ENCODE results near the gene AVPR1A.
"Not testable (repeated sequence)": the region's sequence is repeated elsewhere in the genome, so short reads cannot be mapped to it uniquely, and the experiment has no call there.

AVPR1A gene

DNA sequence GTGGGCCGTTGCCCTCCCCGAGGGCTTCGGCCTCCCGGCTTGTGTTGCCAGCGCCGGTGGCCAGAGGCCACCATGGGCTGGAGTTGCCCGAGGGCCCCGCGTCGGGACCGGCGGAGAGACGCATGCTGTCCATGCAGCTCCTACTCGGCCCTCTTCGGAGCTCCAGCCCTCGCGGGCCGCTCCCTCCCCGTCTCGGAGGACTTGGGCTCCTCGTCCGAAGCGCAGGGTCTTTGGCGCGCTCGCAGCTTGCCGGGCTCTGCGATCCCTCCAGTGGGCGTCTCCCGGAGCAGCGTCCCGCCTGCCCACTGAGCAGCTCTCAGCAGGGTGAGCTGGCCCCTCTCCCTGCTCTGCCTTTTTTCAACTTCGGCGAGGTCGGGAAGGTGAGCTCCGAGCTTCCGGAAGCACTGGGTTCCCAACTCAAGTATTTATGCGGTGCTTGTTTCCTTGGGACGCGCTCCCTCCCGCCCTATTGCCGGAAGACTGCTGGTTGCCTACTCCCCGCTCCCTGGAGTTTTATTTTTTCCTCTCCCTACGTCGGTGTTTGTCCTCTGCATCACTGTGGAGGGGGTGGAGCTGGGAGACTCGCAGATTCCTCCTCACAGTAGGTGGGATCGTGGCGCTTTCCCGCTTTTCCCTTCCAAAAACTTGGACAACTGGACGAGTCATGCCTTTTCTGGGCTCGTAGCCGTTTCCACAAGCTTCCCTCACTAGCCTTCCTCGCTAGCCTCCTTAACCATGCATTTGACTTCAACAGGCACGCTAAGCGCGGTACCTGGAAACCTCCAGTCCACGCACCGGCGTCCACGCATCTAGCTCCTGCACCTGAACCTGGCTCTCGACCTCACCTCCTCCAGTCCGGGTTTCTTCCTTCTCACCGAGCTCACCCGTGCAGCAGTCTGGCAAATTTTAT is at the start of gene AVPR1A:
Gene AVPR1A (minus strand): TSS at position 489 of the 910 bp plus-strand sequence. CDS start 365 bp downstream, at position 124.
- DNase-seq (ENCODE audit: low spot score): no peak

DNA sequence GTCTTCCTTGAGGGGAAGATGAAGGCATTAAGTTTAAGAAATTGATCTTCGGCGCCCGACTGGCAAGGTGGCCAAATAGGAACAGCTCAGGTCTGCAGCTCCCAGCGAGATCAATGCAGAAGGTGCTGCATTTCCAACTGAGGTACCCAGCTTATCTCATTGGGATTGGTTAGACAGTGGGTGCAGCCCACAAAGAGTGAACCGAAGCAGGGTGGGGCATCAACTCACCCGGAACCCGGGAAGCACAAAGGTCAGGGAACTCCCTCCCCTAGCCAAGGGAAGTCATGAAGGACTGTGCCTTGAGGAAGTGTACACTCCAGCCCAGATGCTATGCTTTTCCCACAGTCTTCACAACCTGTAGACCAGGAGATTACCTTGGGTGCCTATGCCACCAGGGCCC is 45.2 kb upstream of the AVPR1A start:
- DNase-seq (ENCODE audit: low spot score): no peak

DNA sequence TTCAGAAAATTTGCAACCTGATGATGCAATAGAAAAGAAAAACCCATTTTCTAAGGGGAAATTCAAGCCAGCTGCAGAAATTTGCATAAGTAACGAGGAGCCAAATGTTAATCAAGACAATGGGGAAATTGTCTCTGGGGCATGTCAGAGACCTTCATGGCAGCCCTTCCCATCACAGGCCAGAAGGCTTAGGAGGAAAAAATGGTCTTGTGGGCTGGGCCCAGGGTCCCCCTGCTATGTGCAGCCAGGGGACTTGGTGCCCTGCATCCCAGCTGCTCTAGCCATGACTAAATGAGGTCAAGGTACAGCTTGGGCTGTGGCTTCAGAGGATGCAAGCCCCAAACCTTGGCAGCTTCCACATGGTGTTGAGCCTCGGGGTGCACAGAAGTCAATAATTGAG is 28.2 kb upstream of the AVPR1A start:
- DNase-seq (ENCODE audit: low spot score): no peak

DNA sequence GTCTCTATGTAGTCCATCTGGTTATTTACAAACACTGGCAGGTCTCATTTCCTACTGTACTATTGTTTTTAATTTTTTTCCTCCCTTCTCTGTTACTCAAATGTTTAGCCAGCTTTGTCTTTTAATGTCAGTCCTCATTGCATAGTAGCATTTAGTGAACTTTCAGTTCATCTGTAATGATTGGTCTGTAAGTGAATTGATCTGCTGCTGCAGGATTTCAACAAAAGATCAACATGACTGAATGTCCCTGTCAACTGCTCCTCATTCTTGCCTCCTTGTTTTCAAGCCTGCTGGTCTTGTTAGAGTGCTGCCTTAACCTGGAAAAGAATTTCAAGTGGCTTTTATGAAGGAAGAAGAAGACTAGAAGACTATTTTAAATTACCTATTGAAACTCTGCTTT is 19.3 kb upstream of the AVPR1A start:
- DNase-seq (ENCODE audit: low spot score): no peak

DNA sequence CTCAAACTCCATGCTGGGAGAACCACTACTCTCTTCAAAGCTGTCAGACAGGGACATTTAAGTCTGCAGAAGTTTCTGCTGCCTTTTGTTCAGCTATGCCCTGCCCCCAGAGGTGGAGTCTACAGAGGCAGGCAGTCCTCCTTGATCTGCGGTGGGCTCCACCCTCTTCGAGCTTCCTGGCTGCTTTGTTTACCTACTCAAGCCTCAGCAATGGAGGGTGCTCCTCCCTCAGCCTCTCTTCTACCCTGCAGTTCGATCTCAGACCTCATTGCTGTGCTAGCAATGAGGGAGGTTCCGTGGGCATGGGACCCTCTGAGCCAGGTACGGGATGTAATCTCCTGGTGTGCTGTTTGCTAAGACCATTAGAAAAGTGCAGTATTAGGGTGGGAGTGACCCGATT is 16.7 kb upstream of the AVPR1A start:
- DNase-seq (ENCODE audit: low spot score): not testable (repeated sequence)

DNA sequence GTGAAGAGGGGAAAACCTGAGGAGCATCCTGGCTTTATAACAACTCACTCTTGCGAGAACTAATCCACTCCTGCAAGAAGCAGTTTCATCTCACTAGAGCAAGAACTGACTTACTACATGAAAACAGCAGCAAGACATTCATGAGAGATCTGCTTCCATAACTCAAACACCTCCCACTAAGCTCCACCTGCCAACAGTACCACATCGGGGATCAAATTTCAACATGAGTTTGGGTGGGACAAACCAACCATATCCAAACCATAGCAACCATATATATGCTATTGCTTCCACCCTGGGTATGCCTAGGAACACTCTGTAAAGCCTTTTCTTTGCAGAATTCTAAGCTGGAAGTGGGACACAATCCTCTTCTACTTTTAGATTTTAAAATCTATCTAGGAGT is 13.9 kb upstream of the AVPR1A start:
- peak; percentile 29 for DNase-seq (ENCODE audit: low spot score)

DNA sequence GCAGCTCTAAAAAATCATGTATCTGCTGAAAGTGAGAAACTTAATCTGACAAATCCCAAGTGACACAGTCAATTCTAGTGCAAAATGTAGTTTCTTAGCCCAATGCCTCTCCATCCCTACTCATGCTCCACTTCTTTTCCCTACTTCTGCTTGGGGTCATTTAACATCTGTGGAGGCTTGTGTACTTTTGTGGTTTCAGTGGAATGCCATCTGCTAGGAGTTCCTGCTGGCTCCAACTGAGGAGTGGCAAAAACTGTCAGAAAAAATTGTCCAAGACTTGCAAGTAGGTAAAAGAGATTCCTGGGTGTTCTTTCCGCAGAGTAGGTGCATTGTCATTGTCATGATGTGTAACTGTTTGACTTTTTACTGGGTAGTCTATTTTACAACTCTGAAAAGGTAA is 12.5 kb upstream of the AVPR1A start:
- peak; percentile 6 for DNase-seq (ENCODE audit: low spot score)

DNA sequence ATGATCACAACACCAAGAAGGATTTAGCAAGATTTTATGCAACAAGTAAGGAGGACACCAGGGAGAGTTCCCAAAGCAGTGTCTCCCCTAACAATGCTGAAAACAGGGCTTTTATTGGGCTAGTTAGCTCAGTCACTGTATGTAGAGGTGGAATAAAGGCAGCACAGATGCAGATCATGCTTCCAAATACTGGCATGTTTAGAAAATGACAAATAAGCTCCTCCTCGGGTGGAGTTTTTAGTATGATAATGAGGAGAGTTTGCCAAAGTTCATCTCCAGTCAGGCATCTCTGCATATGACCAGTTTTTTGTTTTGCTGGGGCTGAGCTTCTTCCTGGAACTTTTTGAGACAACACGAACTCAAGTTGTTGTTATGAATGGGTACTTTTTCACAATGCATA is 4.4 kb upstream of the AVPR1A start:
- DNase-seq (ENCODE audit: low spot score): no peak

DNA sequence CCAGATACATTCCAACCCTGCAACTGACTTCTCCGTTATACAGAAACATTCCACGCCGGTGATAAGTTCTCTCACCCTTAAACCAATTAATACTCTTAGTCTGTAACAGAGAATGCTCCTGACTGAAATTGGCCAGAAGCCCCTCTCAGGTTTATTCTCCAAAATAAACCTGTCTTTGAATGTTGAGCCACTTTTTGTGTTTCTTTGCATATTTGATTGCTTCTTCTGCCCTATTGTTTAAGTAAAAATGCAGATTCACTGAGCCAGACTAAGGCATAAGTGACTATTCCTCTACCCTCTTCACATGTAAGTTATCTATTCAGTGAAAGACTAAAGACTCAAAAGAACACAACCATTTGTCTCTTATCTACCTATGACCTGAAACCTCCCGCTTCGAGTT is 3.6 kb upstream of the AVPR1A start:
- DNase-seq (ENCODE audit: low spot score): no peak

DNA sequence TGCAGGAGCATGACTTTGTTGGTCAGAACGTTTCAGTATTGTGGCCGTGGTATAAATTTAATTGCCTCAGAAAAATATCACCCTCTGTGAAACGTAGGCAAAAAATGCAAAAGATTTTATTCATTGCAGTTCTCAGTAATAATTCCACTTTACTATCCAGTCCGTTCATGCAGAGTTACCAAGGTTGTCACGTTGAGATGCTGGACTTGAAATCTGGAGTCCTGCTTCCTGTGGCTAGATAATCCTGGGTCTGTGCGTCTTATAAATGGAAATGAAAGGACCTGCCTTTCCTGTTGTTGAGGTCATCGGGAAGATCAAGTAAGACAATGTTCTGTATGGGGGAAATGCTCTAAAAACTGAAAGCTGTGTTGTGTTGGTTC is 1.3 kb upstream of the AVPR1A start:
- no peak for DNase-seq (ENCODE audit: low spot score)

DNA sequence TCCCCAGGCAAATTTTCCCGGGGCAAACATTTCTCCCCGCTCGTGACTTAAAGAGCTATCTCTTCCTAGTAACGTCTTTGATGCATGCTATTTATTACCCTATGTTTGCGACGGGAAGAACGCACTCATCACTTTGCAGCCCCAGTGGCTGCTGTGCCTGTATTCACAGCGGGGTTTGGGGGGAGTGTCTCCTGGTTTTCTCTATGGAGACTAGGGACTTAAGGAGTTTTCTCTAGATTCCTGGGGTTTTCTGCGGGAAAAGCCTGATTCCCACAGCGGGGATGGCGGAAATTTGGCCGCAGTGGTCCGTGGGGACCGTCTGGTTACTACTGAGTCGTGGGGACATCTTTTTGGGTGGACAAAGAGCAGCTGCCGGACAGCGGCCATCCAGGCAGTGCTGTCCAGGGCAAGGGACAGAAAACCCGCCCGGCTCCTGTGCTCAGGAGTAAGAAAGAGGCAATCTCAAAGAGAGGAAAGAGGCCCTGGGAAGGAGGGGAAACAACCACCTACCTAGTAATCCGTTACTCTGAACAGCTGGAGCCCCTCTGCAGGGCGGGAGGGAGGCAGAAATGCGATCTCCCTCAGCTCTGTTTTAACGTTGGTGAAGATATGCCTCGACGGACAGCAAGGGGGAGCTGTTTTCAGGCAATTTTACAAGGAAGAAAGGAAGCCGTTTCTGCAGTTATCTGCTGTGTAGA is 771 bp upstream of the AVPR1A start:
- peak; percentile 34 for DNase-seq (ENCODE audit: low spot score)

DNA sequence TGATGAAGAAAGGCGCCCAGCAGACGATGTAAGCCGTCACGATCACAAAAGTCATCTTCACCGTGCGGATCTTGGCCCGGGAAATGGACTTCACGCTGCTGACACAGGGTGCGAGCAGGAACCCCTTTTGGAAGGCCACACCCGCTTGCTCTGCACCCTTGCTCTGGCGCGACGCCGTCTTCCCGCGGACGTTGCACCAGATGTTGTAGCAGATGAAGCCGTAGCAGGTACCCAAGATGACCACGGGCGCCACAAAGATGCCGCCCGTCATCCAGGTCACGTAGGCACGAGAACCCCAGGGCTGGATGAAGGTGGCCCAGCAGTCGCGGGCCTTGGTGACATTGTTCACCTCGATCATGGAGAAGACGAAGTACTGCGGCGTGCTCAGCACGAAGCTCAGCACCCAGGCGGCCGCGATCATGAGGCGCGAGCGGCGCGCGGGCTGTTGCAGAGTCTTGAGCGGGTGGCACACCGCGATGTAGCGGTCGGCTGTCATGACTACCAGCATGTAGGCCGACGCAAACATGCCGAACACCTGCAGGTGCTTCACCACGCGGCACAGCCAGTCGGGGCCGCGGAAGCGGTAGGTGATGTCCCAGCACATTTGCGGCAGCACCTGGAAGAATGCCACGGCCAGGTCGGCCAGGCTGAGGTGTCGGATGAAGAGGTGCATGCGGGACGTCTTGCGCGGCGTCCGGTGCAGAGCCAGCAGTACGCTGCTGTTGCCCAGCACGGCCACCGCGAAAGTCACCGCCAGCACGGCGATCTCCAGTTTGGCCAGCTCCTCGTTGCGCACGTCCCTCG is 890 bp downstream of the AVPR1A start:
- no peak for DNase-seq (ENCODE audit: low spot score)

DNA sequence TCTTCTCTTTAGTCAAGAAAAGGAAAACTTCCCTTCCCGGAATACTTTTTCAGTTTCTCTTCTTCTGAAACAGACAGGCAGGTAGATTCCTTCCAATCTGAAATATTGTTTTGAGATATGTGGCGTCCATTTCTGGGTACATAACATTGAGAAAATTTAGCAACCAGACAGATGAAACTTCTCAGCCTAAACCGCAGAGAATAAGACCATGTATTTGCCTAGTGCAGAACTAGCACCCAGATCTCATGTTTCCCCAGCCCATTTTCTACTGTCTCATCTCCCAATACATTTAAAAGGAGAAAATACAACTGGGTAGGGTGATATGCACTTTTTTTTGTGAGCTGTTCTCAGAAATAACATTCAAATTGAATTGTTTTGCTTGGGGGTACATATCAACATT is 6.4 kb downstream of the AVPR1A start:
- DNase-seq (ENCODE audit: low spot score): no peak

DNA sequence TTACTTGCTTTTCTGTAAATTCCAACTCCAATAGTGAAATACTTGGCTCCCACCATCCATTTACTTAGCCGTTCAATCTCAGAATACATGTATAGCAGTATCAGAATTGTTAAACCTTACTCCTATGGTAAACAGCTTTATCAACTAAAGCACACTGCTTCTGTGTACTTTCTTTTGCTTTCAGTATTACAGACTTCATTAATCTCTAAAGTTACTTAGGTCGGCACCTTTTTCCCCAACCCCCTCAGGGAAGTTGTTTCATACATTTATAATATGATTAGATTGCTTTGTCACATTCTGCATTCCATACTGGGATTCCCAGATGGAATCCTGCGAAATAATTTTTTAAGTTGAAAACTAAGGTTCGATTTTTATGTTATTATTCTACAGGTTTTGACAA is 12.5 kb downstream of the AVPR1A start:
- DNase-seq (ENCODE audit: low spot score): no peak

DNA sequence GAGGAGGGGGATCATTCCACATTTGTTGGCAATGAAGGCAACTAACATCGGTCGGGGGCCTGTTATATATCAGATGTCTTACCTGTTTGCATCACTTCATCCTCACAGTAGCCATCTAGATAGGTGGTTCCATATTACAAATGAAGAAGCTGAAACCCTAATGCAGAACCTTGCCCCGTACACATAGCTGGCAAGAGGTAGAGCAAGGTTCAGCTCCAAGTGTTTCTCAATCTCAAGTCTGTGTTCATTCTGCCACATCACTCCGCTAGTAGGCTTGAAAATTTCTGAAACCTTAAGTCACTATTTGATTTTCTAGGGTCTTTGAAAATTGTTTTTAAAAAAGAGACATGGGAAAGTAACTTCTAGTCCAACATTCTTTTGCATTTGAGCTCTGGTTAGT is 17.0 kb downstream of the AVPR1A start:
- no peak for DNase-seq (ENCODE audit: low spot score)

DNA sequence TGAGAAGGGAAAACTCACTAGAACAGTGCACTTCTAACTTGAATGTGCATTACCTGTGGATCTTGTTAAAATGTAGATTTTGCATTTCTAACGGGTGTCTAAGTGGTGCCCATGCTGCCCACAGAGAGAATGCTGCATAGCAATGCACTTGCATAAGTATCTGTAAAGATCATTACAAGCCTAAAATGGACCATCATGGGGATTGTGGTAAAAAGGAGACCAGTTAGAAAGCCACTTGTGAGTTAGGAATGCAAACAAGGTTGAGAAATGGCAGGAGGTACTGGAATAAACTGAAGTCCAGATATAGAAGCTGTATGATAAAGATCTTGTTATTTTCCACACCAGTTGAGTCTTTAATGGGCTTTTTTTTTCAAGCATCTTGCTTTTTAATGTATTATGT is 18.8 kb downstream of the AVPR1A start:
- no peak for DNase-seq (ENCODE audit: low spot score)

DNA sequence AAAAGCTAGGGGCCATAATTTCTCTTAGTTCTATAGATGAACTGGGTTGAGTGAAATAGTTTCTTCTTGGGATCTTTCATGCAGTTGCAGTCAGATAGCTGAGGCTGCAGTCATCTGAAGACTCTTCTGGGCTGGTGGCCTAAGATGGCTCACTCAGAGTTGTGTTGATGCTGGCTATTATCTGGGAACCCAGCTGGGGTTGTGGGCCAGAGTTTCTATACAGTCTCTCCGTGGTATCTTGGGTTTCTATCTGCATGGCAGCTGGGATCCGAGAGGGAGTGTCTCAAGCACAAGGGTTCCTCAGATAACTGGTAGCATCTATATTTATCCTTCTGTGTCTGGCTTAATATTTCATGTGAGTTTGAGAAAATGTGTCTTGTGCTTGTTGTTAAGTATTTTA is 21.1 kb downstream of the AVPR1A start:
- no peak for DNase-seq (ENCODE audit: low spot score)

DNA sequence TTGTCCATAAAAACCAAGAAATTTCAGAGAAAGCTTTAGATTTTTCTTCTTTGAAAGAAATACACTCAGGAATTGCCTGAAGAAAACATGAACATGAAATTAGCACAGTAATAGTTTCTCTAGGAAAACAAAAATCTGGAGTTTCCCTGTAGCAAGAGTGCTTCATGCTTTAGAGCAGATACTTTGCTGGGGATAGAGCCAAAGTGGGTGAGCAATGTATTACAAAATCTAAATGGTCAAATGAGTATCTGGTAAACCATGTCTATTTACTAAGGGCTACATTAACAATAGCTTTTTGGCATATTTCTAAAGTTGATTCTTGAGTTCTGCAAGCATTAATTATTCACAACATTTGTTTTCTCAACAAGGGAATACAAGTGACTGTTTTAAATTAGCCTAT is 26.2 kb downstream of the AVPR1A start:
- DNase-seq (ENCODE audit: low spot score): no peak

DNA sequence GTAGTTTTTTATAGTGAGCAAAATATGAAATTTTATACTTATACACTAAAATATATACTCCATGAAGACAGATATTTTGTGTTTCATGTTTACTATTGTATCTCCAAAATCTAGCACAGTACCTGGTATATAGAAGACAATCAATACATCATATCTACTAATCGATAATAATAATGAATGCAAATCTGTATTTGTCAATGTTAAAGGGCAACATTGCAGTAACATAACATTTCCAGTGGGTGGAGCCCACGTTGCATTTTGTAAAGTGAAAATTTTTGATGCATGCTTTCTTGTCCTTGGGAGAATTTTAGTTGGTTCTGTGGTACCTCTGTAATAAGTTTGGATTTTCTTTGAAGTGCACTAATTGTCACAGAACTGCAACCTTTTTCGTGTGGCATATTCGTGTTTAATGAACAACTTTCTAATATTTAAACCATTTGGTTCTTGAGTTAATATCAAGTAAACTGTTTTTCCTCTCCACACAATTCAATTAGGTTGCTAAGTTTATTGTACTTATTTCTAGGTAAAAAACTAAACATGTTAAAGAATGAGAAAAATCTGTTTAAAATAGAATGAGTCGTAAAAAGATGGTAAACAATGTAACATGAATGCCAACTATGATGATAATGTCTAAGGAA is 47.4 kb downstream of the AVPR1A start:
- peak; percentile 18 for DNase-seq (ENCODE audit: low spot score)

DNA sequence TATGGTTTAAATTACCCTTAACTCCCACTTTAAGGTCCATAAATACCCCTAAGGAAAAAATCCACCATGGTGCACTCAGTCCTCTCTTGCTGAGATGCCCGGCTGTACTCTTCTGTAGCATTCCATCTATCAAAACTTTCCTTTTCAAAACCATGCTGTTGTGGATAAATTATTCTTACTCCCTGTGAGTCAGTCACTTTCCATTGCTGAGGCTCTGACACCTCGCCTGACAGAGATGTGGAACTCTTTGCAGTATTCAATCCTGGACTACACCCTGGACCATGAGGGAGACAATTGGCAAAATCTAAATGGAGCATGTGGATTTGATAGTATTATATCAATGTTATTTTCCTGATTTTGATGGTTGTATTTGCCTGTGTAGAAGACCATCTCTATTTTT is 49.1 kb downstream of the AVPR1A start:
- no peak for DNase-seq (ENCODE audit: low spot score)

DNA sequence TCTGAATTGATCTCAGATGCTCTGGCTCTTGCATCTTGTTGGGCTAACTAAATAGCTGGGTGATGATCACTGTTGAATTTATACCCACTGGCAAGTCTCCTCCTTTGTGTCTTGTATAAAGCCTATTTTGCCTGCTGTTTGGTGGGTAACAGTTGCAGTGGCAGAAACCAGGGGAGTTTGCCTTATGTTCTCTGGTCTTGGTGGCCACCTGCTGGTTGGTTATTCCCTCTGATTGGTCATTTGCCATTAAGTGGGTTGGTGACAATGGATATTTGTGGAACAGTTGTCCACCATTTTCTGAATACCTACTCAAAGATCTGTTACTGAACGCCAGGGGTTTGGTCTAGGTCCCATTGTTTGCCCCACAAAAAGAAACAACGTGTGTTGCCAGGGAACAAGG is 52.1 kb downstream of the AVPR1A start:
- DNase-seq (ENCODE audit: low spot score): no peak

DNA sequence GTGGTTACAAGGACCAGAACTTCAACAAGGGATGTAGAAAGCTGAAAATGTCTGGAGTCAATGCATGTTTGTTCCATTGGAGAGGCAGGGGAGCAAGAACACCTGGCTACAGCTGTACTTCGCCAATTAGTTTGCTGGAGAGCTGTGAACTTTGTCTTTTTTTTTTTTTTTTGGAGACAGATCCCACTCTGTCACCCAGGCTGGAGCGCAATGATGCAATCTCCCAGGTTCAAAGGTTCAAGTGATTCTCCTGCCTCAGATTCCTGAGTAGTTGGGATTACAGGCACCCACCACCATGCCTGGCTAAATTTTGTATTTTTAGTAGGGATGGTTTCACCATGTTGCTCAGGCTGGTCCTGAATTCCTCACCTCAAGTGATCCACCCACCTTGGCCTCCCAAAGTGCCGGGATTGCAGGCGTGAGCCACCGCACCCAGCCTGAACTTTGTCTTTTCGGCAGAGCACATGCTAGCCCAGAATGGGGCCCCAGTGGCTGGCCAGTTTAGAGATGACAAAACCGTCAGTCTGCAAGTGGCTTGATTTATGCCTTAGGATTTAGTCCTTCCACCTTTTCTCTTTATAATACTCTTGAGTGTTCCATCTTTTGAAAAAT is 55.5 kb downstream of the AVPR1A start:
- no peak for DNase-seq (ENCODE audit: low spot score)

Data from SW480 (cell line).